PFSK-1 (cell line): ENCODE data around the gene SLCO3A1.

Experiments
- FOXP2 ChIP-seq: optimal IDR thresholded peaks from 2 replicates; pipeline ENCODE3; 2011; ENCODE audit warnings: borderline replicate concordance, control low read depth, inconsistent platforms; ENCODE audit not compliant: insufficient read depth; ENCODE audit errors: extremely low read length, extremely low read depth
- POLR2AphosphoS5 ChIP-seq: IDR thresholded peaks from 2 replicates; pipeline ENCODE4 v1.6.1; 2012; ENCODE audit warnings: low read depth, mild to moderate bottlenecking, control low read depth, low read length, moderate library complexity
- SIN3A ChIP-seq: IDR thresholded peaks from 2 replicates; pipeline ENCODE4 v1.6.1; 2012; ENCODE audit warnings: mild to moderate bottlenecking, low read length, moderate library complexity, borderline replicate concordance; ENCODE audit not compliant: insufficient read depth
- TAF1 ChIP-seq: IDR thresholded peaks from 2 replicates; pipeline ENCODE4 v1.6.1; 2012; ENCODE audit warnings: low read length, control low read depth, borderline replicate concordance; ENCODE audit not compliant: insufficient read depth
- TF ChIP-seq, protein P1 (sequence below), 2 experiments: IDR thresholded peaks; 2 replicates each; pipeline versions ENCODE4 v1.6.1 to v1.8.0; 2011 to 2012; ENCODE audit warnings: low read depth in 2 of 2, low read length in 2 of 2, control low read depth in 1 of 2, inconsistent platforms in 1 of 2, mild to moderate bottlenecking in 1 of 2, moderate library complexity in 1 of 2; ENCODE audit not compliant: insufficient read depth in 1 of 2

SLCO3A1 gene

DNA sequence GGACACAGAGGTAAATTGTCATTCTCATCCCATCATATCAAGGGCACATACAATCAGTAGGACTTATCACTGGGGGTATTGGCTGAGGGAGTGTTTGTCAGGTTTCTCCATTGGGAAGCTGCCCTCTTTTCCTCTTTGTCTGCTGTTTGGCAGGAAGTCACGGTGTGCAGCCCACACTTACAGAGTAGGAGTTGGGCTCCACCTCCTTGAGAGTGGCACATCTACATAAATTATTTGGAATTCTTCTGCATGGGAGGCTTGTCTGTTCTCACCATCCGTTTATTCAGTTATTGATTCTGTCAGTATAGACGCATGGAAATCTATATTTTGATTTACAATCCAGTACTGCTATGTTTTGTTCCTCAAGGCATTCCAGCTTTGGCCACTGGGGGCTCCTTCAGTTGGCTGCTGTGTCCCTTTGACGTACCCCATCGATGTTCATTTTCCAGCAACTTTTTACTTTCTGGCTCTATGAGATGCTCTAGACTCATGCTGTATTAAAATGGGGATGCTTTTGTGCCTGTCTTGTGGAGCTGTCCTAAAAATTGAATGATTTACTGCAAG is 200.3 kb downstream of the SLCO3A1 start:
- TF ChIP-seq, protein P1, sequence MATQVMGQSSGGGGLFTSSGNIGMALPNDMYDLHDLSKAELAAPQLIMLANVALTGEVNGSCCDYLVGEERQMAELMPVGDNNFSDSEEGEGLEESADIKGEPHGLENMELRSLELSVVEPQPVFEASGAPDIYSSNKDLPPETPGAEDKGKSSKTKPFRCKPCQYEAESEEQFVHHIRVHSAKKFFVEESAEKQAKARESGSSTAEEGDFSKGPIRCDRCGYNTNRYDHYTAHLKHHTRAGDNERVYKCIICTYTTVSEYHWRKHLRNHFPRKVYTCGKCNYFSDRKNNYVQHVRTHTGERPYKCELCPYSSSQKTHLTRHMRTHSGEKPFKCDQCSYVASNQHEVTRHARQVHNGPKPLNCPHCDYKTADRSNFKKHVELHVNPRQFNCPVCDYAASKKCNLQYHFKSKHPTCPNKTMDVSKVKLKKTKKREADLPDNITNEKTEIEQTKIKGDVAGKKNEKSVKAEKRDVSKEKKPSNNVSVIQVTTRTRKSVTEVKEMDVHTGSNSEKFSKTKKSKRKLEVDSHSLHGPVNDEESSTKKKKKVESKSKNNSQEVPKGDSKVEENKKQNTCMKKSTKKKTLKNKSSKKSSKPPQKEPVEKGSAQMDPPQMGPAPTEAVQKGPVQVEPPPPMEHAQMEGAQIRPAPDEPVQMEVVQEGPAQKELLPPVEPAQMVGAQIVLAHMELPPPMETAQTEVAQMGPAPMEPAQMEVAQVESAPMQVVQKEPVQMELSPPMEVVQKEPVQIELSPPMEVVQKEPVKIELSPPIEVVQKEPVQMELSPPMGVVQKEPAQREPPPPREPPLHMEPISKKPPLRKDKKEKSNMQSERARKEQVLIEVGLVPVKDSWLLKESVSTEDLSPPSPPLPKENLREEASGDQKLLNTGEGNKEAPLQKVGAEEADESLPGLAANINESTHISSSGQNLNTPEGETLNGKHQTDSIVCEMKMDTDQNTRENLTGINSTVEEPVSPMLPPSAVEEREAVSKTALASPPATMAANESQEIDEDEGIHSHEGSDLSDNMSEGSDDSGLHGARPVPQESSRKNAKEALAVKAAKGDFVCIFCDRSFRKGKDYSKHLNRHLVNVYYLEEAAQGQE (IDR thresholded peaks at IDR 0.05; ENCODE audit: insufficient read depth in 1 of 2, low read depth in 2 of 2, low read length in 2 of 2), result no peak
- TF ChIP-seq FOXP2, result no peak
- TF ChIP-seq TAF1, result no peak
- no peak for TF ChIP-seq POLR2AphosphoS5
- TF ChIP-seq SIN3A, result no peak

DNA sequence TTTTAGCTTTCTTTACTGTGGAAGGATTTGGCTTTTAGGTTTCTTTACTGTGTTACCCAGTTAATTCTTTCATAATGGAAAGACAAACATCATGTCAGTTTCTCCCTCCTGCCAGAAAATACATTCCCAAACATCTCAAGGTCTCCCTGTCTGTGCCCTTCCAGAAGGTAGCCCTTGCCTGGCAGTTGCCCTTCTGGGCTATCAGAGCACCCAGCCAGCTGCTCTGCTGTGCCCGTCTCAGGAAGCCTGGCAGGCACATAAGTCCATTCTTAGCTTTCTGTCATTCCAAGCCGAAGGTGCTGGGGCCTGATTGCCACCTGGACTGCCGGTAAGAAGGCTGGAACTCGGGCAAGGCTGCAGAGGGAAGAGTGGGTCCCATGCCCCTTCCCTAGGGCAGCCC is 203.4 kb downstream of the SLCO3A1 start:
- TF ChIP-seq, protein P1 (IDR thresholded peaks at IDR 0.05; ENCODE audit: insufficient read depth in 1 of 2, low read depth in 2 of 2, low read length in 2 of 2), result no peak
- no peak for TF ChIP-seq SIN3A
- no peak for TF ChIP-seq TAF1
- TF ChIP-seq FOXP2, result no peak
- TF ChIP-seq POLR2AphosphoS5, result no peak

DNA sequence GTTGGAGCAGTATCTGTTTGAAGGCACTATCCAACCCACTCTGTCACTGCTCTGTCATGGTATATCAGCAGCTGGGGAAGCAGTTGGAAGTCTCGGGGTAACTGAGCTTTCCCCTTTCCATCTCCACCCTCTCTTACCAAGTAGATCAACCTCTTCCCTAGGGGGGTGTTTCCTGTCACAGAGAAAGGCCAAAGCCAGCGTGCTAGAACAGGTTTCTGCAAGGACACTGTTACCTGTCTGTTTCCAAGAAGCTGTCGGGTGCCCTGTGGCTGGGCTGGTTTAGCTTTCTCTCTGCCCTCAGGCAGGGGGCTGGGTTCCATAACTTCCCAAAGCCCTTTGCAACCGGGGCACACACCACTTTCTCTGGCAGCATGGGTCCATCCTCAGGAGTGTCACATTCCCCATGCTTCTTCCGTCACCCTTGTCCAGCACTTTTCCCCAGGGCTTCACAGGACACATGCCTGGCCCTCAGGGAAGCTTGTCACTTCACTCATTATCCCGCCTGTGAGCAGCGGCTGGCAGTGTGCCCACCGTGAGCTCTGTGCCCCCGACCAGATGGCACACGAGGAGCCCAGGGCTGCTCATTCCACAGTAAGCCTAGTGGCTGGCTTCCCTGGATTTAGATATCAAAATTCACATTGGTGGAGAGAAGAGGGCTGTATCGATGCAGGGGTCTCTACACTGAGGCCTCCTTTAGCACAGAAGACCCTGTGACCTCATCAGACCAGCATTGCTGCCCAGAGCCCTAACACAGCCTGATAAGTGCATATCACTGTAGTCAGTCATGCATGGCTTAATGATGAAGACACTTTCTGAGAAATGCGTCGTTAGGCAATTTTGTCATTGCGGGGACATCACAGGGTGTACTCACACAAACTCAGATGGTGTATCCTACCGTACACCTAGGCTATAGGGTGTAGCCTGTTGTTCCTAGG is 205.8 kb downstream of the SLCO3A1 start:
- TF ChIP-seq FOXP2, result no peak
- TF ChIP-seq SIN3A, result no peak
- no peak for TF ChIP-seq POLR2AphosphoS5
- no peak for TF ChIP-seq TAF1
- TF ChIP-seq, protein P1 (IDR thresholded peaks at IDR 0.05; ENCODE audit: insufficient read depth in 1 of 2, low read depth in 2 of 2, low read length in 2 of 2), result no peak

DNA sequence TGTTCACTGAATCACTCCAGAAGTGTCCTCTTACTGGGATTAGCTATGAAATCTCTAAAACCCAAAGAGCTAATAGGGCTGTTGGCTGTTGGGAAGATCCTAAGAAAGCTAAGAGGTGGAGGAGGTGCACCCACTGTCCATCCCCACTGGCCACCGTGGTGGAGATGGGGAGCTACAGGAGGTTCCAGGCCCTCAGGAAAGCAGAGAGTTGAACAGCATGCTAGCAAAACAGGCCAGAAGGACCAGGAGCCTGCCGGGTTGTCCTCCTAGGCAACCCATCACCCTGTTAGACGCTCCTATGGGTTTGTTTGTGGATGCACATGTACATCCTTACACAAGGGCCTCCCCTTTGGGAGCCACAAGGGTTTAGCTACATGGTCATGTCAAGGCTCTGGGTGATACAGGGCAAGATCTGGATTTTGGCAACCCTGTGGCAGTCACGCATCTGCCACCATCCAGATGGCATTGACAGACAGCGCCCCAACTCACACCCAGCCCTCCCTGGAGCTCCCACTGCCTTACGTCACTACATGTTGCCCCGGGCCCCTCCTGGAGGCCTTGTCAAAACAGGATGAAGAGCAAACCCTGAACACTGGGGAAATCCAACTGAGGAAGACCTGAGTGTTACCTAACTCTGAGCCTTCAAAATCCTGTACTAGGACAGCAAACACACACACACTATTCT is 208.1 kb downstream of the SLCO3A1 start:
- TF ChIP-seq, protein P1 (IDR thresholded peaks at IDR 0.05; ENCODE audit: insufficient read depth in 1 of 2, low read depth in 2 of 2, low read length in 2 of 2), result no peak
- TF ChIP-seq FOXP2, result no peak
- no peak for TF ChIP-seq TAF1
- no peak for TF ChIP-seq POLR2AphosphoS5
- TF ChIP-seq SIN3A, result no peak
